AG04450 (cell line): Measurements from ENCODE around the gene IDH3A. TPM values are rescaled to one million over a fixed set of nuclear protein-coding genes. Genes with fewer than 3 reads are reported as not detected.

Experiments used
- CTCF ChIA-PET: fragments of 300-600, 350-600 bp; formaldehyde crosslinking; extraction: SDS; loops from one replicate; lab custom pipeline; 2022; ENCODE audit warnings: antibody characterized with exemption, inconsistent platforms; lab: Charles Lee
- POLR2A ChIA-PET: fragments of 350-600 bp; formaldehyde crosslinking; extraction: SDS; loops from one replicate; lab custom pipeline; 2021; ENCODE audit warnings: antibody characterized with exemption, inconsistent platforms; lab: Yijun Ruan, JAX
- DNase-seq: peaks from one replicate; pipeline ENCODE4 v3.0.0-alpha.2; 2011; ENCODE audit warnings: low read depth, low spot score
- H3K27ac ChIP-seq: one replicate; pipeline ENCODE4 v1.5.1; 2012; ENCODE audit warnings: low read depth, low read length, control low read depth
- H3K27me3 ChIP-seq: one replicate; pipeline ENCODE4 v1.6.0; 2012; ENCODE audit warnings: low read length; ENCODE audit not compliant: control insufficient read depth, insufficient read depth
- H3K4me3 ChIP-seq: 2 replicates; pipeline ENCODE4 v1.5.1; 2011; ENCODE audit warnings: mild to moderate bottlenecking, low read depth, low read length, control low read depth
- H3K9me3 ChIP-seq: 2 replicates; pipeline ENCODE4 v1.5.1; 2012; ENCODE audit warnings: low read length; ENCODE audit not compliant: control insufficient read depth, insufficient read depth
- CTCF ChIP-seq: IDR thresholded peaks from 2 replicates; pipeline ENCODE4 v1.5.1; 2011; ENCODE audit warnings: low read depth, low read length, control low read depth, inconsistent platforms
- polyA plus RNA-seq: library from polyadenylated mRNA; depleted of rRNA; stranded (reverse); fragments of >200 nt; gene quantifications from 2 replicates; pipeline ENCODE4 v1.2.3, GENCODE V29; 2011

Gene IDH3A
- polyA plus RNA-seq, 1 experiment = 69.1 TPM

- peaks cover 9% of the 10 kb centered on the region for H3K27me3 ChIP-seq
- peak; percentile 60 for TF ChIP-seq CTCF
- no peak overlapping the region for H3K4me3 ChIP-seq
- no peak overlapping the region for H3K27ac ChIP-seq
- DNase-seq = no peak
- H3K9me3 ChIP-seq = no peaks in the 10 kb centered on the region
- CTCF ChIA-PET = interaction anchor here (0.6 to 1.5 kb wide), 10 partner anchors 44 to 236 kb away, joined by 3 to 12 read pairs (median 3); no protein-coding TSS in a partner anchor
- POLR2A ChIA-PET = no interaction called here
Observed at GRCh38 chr15:78195735-78196201, 46.6 kb downstream of the IDH3A start.

- Histone ChIP-seq H3K27ac (no peak overlapping the region), H3K4me3 (no peak overlapping the region), H3K9me3 (no peaks in the 10 kb centered on the region), H3K27me3 (peaks cover 20% of the 10 kb centered on the region)
- POLR2A ChIA-PET = no interaction called here
- no peak for DNase-seq
- CTCF ChIA-PET = interaction anchor here (1.2 kb wide), 1 partner anchor 43 kb away, joined by 3 read pairs; no protein-coding TSS in a partner anchor
- TF ChIP-seq CTCF = no peak
Observed at GRCh38 chr15:78197632-78198031, 48.5 kb downstream of the IDH3A start.

GRCh38 chr15:78200276-78200930 lies 51.2 kb downstream of the IDH3A start:
- DNase-seq = no peak
- TF ChIP-seq CTCF = no peak

GRCh38 chr15:78201281-78202190 lies 52.4 kb downstream of the IDH3A start:
- POLR2A ChIA-PET = no interaction called here
- Histone ChIP-seq H3K9me3 (no peaks in the 10 kb centered on the region), H3K27me3 (peaks cover 22% of the 10 kb centered on the region), H3K27ac (no peak overlapping the region), H3K4me3 (no peak overlapping the region)
- CTCF ChIA-PET = no interaction called here
- no peak for DNase-seq
- TF ChIP-seq CTCF = no peak

More at GRCh38 chr15:78200276-78200930, 51.2 kb downstream of the IDH3A start:
- Histone ChIP-seq H3K9me3 (no peaks in the 10 kb centered on the region), H3K27ac (no peak overlapping the region), H3K27me3 (peaks cover 25% of the 10 kb centered on the region), H3K4me3 (no peak overlapping the region)
- ChIA-PET POLR2A (no interaction called here), CTCF (interaction anchor here (0.9 kb wide), 1 partner anchor 92 kb away, joined by 3 read pairs; no protein-coding TSS in a partner anchor)
